Smooth muscle cell of the umbilical artery (primary cell): ENCODE results near the gene PLPPR2. TPM values are rescaled to one million over a fixed set of nuclear protein-coding genes. Genes with fewer than 3 reads are reported as not detected.

Source experiments
- total RNA-seq: library from RNA; depleted of rRNA; stranded (reverse); fragments of >200 nt; gene quantifications from 2 replicates; pipeline ENCODE4 v1.2.3, GENCODE V29; 2014

Gene PLPPR2
- 20.5 and 22.4 TPM in 2 replicates for total RNA-seq

GRCh38 chr19:11355160-11356073 is at the start of gene PLPPR2:
Gene PLPPR2 (plus strand): TSS chr19:11355432. CDS start chr19:11357674, 2,242 bp downstream.

GRCh38 chr19:11339254-11340098 is 15.8 kb upstream of the PLPPR2 start, which contains the start of gene RAB3D:
Gene RAB3D (minus strand): TSS chr19:11339657. CDS start chr19:11337399, 2,258 bp downstream.

GRCh38 chr19:11346104-11346940 is 8.9 kb upstream of the PLPPR2 start, which contains the start of the genes CCDC159 and TMEM205:
Gene CCDC159 (plus strand): TSS chr19:11346519. CDS start chr19:11346607, 88 bp downstream.
Gene TMEM205 (minus strand): TSS chr19:11346268. CDS start chr19:11345619, 649 bp downstream.

GRCh38 chr19:11374433-11375142 is 19.4 kb downstream of the PLPPR2 start, which contains the start of gene SWSAP1:
Gene SWSAP1 (plus strand): TSS chr19:11374666. CDS start chr19:11374681, 15 bp downstream.

Other genes starting within 250 kb of the PLPPR2 start
- gene SPC24, start 199.7 kb upstream of the PLPPR2 start, total RNA-seq, result 3.9 and 16.1 TPM in 2 replicates
- 165 and 167 TPM in 2 replicates for gene KANK2, start 157.9 kb upstream of the PLPPR2 start, total RNA-seq
- not detected in 2 replicates for gene ANGPTL8, start 115.8 kb upstream of the PLPPR2 start, total RNA-seq
- 11.0 and 20.7 TPM in 2 replicates for gene DOCK6, start 92.9 kb upstream of the PLPPR2 start, total RNA-seq
- not detected in 2 replicates for gene TSPAN16, start 59.3 kb upstream of the PLPPR2 start, total RNA-seq
- 3.5 and 8.0 TPM in 2 replicates for gene RAB3D, start 15.8 kb upstream of the PLPPR2 start, total RNA-seq
- 49.0 and 103 TPM in 2 replicates for gene TMEM205, start 9.2 kb upstream of the PLPPR2 start, total RNA-seq
- 4.4 and 10.4 TPM in 2 replicates for gene CCDC159, start 8.9 kb upstream of the PLPPR2 start, total RNA-seq
- gene SWSAP1, start 19.2 kb downstream of the PLPPR2 start, total RNA-seq, result 0.09 and 0.30 TPM in 2 replicates
- 4.8 and 7.8 TPM in 2 replicates for gene EPOR, start 28.9 kb downstream of the PLPPR2 start, total RNA-seq
- gene RGL3, start 63.9 kb downstream of the PLPPR2 start, total RNA-seq, result 0.30 TPM in 1 of 2 replicates, not detected in the other
- gene ODAD3, start 79.7 kb downstream of the PLPPR2 start, total RNA-seq, result 0.30 TPM in 1 of 2 replicates, not detected in the other
- 173 and 300 TPM in 2 replicates for gene PRKCSH, start 80.2 kb downstream of the PLPPR2 start, total RNA-seq
- gene ELAVL3, start 125.6 kb downstream of the PLPPR2 start, total RNA-seq, result not detected in 2 replicates
- 3.6 and 4.9 TPM in 2 replicates for gene ZNF653, start 150.4 kb downstream of the PLPPR2 start, total RNA-seq
- 24.9 and 26.1 TPM in 2 replicates for gene ECSIT, start 173.7 kb downstream of the PLPPR2 start, total RNA-seq
- gene CNN1, start 183.4 kb downstream of the PLPPR2 start, total RNA-seq, result 29.5 and 106 TPM in 2 replicates
- 23.4 and 27.3 TPM in 2 replicates for gene ELOF1, start 203.8 kb downstream of the PLPPR2 start, total RNA-seq
- 0.59 TPM in 1 of 2 replicates, not detected in the other for gene ACP5, start 222.2 kb downstream of the PLPPR2 start, total RNA-seq
- 22.1 and 27.0 TPM in 2 replicates for gene ZNF627, start 242.1 kb downstream of the PLPPR2 start, total RNA-seq